Smooth muscle cell (in vitro differentiated cells): Measurements from ENCODE around the gene C22orf23. TPM values are rescaled to one million over a fixed set of nuclear protein-coding genes. Genes with fewer than 3 reads are reported as not detected.

Experiments
- DNase-seq: peaks from one replicate; lab custom pipeline; 2025; ENCODE audit not compliant: unreplicated experiment; lab: John Stamatoyannopoulos, UW
- H2AFZ ChIP-seq: fragments of 200-600 bp; sonication (generic); 2 replicates; pipeline ENCODE4 v1.6.0; 2016; ENCODE audit warnings: antibody characterized with exemption, low read depth, mild to moderate bottlenecking
- H3F3A ChIP-seq: fragments of 200-600 bp; sonication (generic); 2 replicates; pipeline ENCODE4 v1.6.0; 2017; ENCODE audit warnings: antibody characterized with exemption, low read depth
- H3K27ac ChIP-seq: fragments of 200-600 bp; sonication (generic); 2 replicates; pipeline ENCODE4 v1.5.1; 2016; ENCODE audit warnings: low read depth, mild to moderate bottlenecking
- H3K27me3 ChIP-seq: fragments of 200-600 bp; sonication (generic); 2 replicates; pipeline ENCODE4 v1.6.1; 2016; ENCODE audit warnings: low read depth, mild to moderate bottlenecking
- H3K36me3 ChIP-seq: fragments of 200-600 bp; sonication (generic); 2 replicates; pipeline ENCODE4 v1.5.1; 2016; ENCODE audit warnings: low read depth
- H3K4me1 ChIP-seq: fragments of 200-600 bp; sonication (generic); 2 replicates; pipeline ENCODE4 v1.5.1; 2016; ENCODE audit warnings: low read depth
- H3K4me2 ChIP-seq: fragments of 200-600 bp; sonication (generic); 2 replicates; pipeline ENCODE4 v1.6.0; 2016; ENCODE audit warnings: mild to moderate bottlenecking
- H3K4me3 ChIP-seq: fragments of 200-600 bp; sonication (generic); 2 replicates; pipeline ENCODE4 v1.5.1; 2016; ENCODE audit warnings: mild to moderate bottlenecking
- H3K79me2 ChIP-seq: fragments of 200-600 bp; sonication (generic); 2 replicates; pipeline ENCODE4 v1.6.0; 2016; ENCODE audit warnings: low read depth, mild to moderate bottlenecking
- H3K9ac ChIP-seq: fragments of 200-600 bp; sonication (generic); 2 replicates; pipeline ENCODE4 v1.6.0; 2016; ENCODE audit warnings: low read depth
- H3K9me3 ChIP-seq: fragments of 200-600 bp; sonication (generic); replicated peaks from 2 replicates; pipeline ENCODE4 v1.5.1; 2016; ENCODE audit warnings: low read depth
- H4K20me1 ChIP-seq: fragments of 200-600 bp; sonication (generic); 2 replicates; pipeline ENCODE4 v1.6.0; 2016; ENCODE audit warnings: low read depth
- WGBS: methylation state at CpG from one replicate; pipeline ENCODE4 v1.1.7; 2016; ENCODE audit warnings: low lambda C conversion rate; 5-methylcytosine and 5-hydroxymethylcytosine counted together
- polyA plus RNA-seq: library from polyadenylated mRNA; unstranded; fragments of >200 nt; fragmentation: Nextera tagmentation; extraction: Ambion mirVana; gene quantifications from 2 replicates; pipeline ENCODE4 v1.2.1, GENCODE V29; 2016
- total RNA-seq: library from RNA; depleted of rRNA; stranded (reverse); fragments of >200 nt; gene quantifications from 2 replicates; pipeline ENCODE4 v1.2.3, GENCODE V29; 2014
- TF ChIP-seq, protein P1 (sequence below): fragments of 200-600 bp; sonication (generic); IDR thresholded peaks from 2 replicates; pipeline ENCODE4 v1.5.1; 2017; ENCODE audit warnings: borderline replicate concordance, mild to moderate bottlenecking, antibody characterized with exemption; ENCODE audit not compliant: insufficient read depth, poor library complexity, severe bottlenecking

The C22orf23 gene
- total and polyA plus RNA-seq, 2 experiments from 2014 or later = 0.18 to 2.4 TPM

DNA sequence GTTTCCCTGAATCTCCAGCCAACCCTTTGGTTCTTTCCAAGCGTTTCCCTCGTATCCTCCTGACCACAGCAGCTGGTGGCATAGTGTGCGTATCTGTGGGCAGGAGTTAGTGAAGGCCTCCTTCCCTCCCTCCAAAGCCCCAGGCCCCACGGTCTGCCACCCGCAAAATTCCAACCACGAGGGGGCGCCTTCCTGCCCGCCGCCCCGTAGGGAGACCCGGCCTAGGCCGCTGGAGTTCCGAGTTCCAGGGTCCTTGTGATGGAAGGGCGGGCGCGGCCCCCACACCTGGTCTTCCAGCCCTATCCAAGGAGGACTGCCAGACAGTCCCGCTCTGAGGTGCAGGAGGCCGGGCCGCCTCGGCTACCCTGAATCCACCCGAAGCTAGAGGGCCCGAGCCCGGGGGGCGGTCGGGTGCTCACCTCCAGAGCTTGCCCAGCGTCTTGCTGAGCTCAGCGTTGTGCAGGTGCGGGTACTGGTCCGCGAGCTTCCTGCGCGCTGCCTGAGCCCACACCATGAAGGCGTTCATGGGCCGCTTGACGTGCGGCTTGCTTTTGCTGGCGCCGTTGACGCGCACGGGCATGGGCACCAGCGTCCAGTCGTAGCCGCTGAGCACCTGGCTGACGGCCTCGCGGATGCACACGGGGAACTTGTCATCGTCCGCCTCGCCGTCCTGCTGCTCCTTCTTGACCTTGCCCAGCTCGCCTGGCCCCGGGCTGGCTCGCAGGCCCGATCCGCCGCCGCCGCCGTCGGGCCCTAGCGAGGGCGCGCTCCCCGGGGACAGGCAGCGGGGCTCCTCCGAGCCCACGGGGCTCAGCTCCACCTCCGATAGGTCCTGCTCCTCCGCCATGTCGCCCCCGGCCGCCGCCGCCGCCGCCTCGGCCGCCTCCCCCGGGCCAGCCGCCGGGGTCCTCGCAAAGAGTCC is 29.8 kb upstream of the C22orf23 start:
- Histone ChIP-seq H3F3A (no peaks in the 10 kb centered on the region), H3K27ac (no peak overlapping the region), H3K36me3 (no peaks in the 10 kb centered on the region), H3K4me2 (peak overlapping the region; percentile 18), H4K20me1 (peaks cover 34% of the 10 kb centered on the region), H3K9me3 (no peaks in the 10 kb centered on the region), H3K79me2 (no peaks in the 10 kb centered on the region), H3K4me3 (no peak overlapping the region), H3K27me3 (peaks cover 43% of the 10 kb centered on the region), H3K4me1 (peaks cover 9% of the 10 kb centered on the region), H3K9ac (no peak overlapping the region), H2AFZ (no peak overlapping the region)
- DNase-seq = no peak
- WGBS = 12% methylated on average over 76 of the region's 84 CpGs
- TF ChIP-seq, protein P1, sequence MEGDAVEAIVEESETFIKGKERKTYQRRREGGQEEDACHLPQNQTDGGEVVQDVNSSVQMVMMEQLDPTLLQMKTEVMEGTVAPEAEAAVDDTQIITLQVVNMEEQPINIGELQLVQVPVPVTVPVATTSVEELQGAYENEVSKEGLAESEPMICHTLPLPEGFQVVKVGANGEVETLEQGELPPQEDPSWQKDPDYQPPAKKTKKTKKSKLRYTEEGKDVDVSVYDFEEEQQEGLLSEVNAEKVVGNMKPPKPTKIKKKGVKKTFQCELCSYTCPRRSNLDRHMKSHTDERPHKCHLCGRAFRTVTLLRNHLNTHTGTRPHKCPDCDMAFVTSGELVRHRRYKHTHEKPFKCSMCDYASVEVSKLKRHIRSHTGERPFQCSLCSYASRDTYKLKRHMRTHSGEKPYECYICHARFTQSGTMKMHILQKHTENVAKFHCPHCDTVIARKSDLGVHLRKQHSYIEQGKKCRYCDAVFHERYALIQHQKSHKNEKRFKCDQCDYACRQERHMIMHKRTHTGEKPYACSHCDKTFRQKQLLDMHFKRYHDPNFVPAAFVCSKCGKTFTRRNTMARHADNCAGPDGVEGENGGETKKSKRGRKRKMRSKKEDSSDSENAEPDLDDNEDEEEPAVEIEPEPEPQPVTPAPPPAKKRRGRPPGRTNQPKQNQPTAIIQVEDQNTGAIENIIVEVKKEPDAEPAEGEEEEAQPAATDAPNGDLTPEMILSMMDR = peak; percentile 57

- peaks cover 43% of the 10 kb centered on the region for H3K27me3 ChIP-seq
- H3K36me3 ChIP-seq = no peaks in the 10 kb centered on the region
- no peaks in the 10 kb centered on the region for H3K9me3 ChIP-seq
- H3F3A ChIP-seq = no peaks in the 10 kb centered on the region
- no peak overlapping the region for H3K27ac ChIP-seq
- H3K4me3 ChIP-seq = no peak overlapping the region
- no peak overlapping the region for H2AFZ ChIP-seq
- no peak overlapping the region for H3K9ac ChIP-seq
- DNase-seq = no peak
- no peak overlapping the region for H3K4me2 ChIP-seq
- H4K20me1 ChIP-seq = peaks cover 34% of the 10 kb centered on the region
- peaks cover 9% of the 10 kb centered on the region for H3K4me1 ChIP-seq
- H3K79me2 ChIP-seq = no peaks in the 10 kb centered on the region
- TF ChIP-seq, protein P1 = no peak
- WGBS = 89% methylated on average over 8 of the region's 8 CpGs
Observed at GRCh38 chr22:37982151-37982785, 28.9 kb upstream of the C22orf23 start.

GRCh38 chr22:37981282-37982011 is 28.0 kb upstream of the C22orf23 start:
- Histone ChIP-seq H3K4me3 (no peak overlapping the region), H3K27me3 (peaks cover 43% of the 10 kb centered on the region), H3K27ac (no peak overlapping the region), H3F3A (no peaks in the 10 kb centered on the region), H2AFZ (no peak overlapping the region), H3K9me3 (no peaks in the 10 kb centered on the region), H3K4me1 (peaks cover 9% of the 10 kb centered on the region), H3K9ac (no peak overlapping the region), H3K79me2 (no peaks in the 10 kb centered on the region), H3K4me2 (no peak overlapping the region), H3K36me3 (no peaks in the 10 kb centered on the region), H4K20me1 (peaks cover 34% of the 10 kb centered on the region)
- no peak for DNase-seq
- WGBS = 96% methylated on average over 6 of the region's 6 CpGs
- TF ChIP-seq, protein P1 = no peak
